ENCODE results near the gene RGS7. TPM values are rescaled to one million over a fixed set of nuclear protein-coding genes. Genes with fewer than 3 reads are reported as not detected.

RGS7 gene
- total RNA-seq, 1 experiment from 2014 or later: 1.0 TPM

DNA sequence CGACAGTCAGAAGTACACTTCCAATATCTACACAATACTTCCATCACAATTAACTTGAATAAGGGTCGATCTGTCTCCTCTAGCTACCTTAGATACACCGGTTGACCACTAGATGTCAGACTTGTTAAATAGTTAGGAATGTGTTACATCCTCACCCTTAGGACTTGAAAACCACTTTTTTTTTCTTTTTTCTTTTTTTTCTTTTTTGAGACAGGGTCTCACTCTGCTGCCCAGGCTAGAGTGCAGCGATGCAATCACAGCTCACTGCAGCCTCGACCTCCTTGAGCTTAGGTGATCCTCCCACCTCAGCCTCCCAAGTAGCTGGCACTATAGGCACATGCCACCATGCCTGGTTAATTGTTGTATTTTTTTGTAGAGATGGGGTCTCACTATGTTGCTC is 624.6 kb downstream of the RGS7 start:
- intact Hi-C loops (cut with micrococcal nuclease; ENCODE audit: unreplicated experiment): loop anchor here (1.0 to 10.0 kb wide), 7 partner anchors 102 to 770 kb away; no protein-coding TSS in a partner anchor
- TF ChIP-seq, protein P1, sequence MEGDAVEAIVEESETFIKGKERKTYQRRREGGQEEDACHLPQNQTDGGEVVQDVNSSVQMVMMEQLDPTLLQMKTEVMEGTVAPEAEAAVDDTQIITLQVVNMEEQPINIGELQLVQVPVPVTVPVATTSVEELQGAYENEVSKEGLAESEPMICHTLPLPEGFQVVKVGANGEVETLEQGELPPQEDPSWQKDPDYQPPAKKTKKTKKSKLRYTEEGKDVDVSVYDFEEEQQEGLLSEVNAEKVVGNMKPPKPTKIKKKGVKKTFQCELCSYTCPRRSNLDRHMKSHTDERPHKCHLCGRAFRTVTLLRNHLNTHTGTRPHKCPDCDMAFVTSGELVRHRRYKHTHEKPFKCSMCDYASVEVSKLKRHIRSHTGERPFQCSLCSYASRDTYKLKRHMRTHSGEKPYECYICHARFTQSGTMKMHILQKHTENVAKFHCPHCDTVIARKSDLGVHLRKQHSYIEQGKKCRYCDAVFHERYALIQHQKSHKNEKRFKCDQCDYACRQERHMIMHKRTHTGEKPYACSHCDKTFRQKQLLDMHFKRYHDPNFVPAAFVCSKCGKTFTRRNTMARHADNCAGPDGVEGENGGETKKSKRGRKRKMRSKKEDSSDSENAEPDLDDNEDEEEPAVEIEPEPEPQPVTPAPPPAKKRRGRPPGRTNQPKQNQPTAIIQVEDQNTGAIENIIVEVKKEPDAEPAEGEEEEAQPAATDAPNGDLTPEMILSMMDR (IDR thresholded peaks at IDR 0.05; ENCODE audit: unreplicated experiment): peak; percentile 40
- DNase-seq: peak; percentile 20
- CTCF ChIA-PET: interaction anchor here (0.7 to 1.8 kb wide), 14 partner anchors 9 to 757 kb away, joined by 3 to 13 read pairs (median 4); no protein-coding TSS in a partner anchor
- Mint-ChIP-seq H3K27me3 (ENCODE audit: unreplicated experiment) (no peaks in the 10 kb centered on the region), H3K27ac (ENCODE audit: unreplicated experiment) (no peak overlapping the region), H3K4me3 (ENCODE audit: low read depth, unreplicated experiment) (no peak overlapping the region), H3K36me3 (ENCODE audit: insufficient read depth, unreplicated experiment) (no peaks in the 10 kb centered on the region), H3K4me1 (ENCODE audit: low read depth, unreplicated experiment) (peaks cover 9% of the 10 kb centered on the region), H3K9me3 (ENCODE audit: low read depth, unreplicated experiment) (no peaks in the 10 kb centered on the region)
- no TSS peak for BruUV-seq (replicated peaks)

Small RNA genes within 50 kb of the gene (microRNA-seq; reads per million reads assigned to microRNA genes)
- not detected for gene MIR3123

Other genes starting within 250 kb of the RGS7 start
- gene FH, start 162.6 kb upstream of the RGS7 start, total RNA-seq (2022): 82.6 and 112 TPM in 2 replicates
- 0.85 TPM in 1 of 2 replicates, not detected in the other for gene KMO, start 175.2 kb upstream of the RGS7 start, total RNA-seq (2022)

All from Calu3 (cell line).